Activated CD4-positive, alpha-beta T cell treated with anti-CD3 and anti-CD28 coated beads, Interleukin-10, Interleukin-2, amounts not matched to agents 100 ng/mL and 50 ng/mL, durations not matched to agents 16 hours and 8 hours (primary cell): Measurements from ENCODE around the gene DCC.

Experiments used
- DNase-seq: peaks from one replicate; pipeline ENCODE4 v3.0.0-alpha.2; 2020

Gene DCC

GRCh38 chr18:52950155-52950554 lies 610.2 kb downstream of the DCC start:
- DNase-seq: no peak

GRCh38 chr18:52953387-52953786 lies 613.4 kb downstream of the DCC start:
- DNase-seq: no peak

- no peak for DNase-seq
These were observed 623.5 kb downstream of the DCC start for GRCh38 chr18:52963481-52963880.

- DNase-seq: no peak
These were observed 630.7 kb downstream of the DCC start for GRCh38 chr18:52970686-52971085.

GRCh38 chr18:52971097-52971496 lies 631.1 kb downstream of the DCC start:
- DNase-seq: no peak

- no peak for DNase-seq
These were observed 639.9 kb downstream of the DCC start for GRCh38 chr18:52979892-52980291.

- no peak for DNase-seq
These were observed 651.2 kb downstream of the DCC start for GRCh38 chr18:52991246-52991645.

GRCh38 chr18:52992041-52992440 lies 652.0 kb downstream of the DCC start:
- DNase-seq: peak; percentile 0

GRCh38 chr18:52995875-52996274 lies 655.9 kb downstream of the DCC start:
- DNase-seq: no peak

GRCh38 chr18:52999633-53000032 lies 659.6 kb downstream of the DCC start:
- no peak for DNase-seq

- no peak for DNase-seq
These were observed 664.8 kb downstream of the DCC start for GRCh38 chr18:53004798-53005197.

- DNase-seq: no peak
These were observed 678.8 kb downstream of the DCC start for GRCh38 chr18:53018791-53019190.

- no peak for DNase-seq
These were observed 685.2 kb downstream of the DCC start for GRCh38 chr18:53025247-53025646.

- no peak for DNase-seq
These were observed 688.6 kb downstream of the DCC start for GRCh38 chr18:53028565-53028964.

GRCh38 chr18:53033128-53033527 lies 693.1 kb downstream of the DCC start:
- DNase-seq: no peak

- DNase-seq: no peak
These were observed 698.6 kb downstream of the DCC start for GRCh38 chr18:53038608-53039007.

GRCh38 chr18:53040286-53040685 lies 700.3 kb downstream of the DCC start:
- no peak for DNase-seq

GRCh38 chr18:53056064-53056463 lies 716.1 kb downstream of the DCC start:
- DNase-seq: no peak

- no peak for DNase-seq
These were observed 730.8 kb downstream of the DCC start for GRCh38 chr18:53070788-53071187.

GRCh38 chr18:53080687-53081086 lies 740.7 kb downstream of the DCC start:
- DNase-seq: no peak

GRCh38 chr18:53093636-53094035 lies 753.6 kb downstream of the DCC start:
- no peak for DNase-seq

GRCh38 chr18:53101536-53102105 lies 761.6 kb downstream of the DCC start:
- DNase-seq: no peak

- no peak for DNase-seq
These were observed 774.4 kb downstream of the DCC start for GRCh38 chr18:53114441-53114840.

GRCh38 chr18:53115876-53116585 lies 776.0 kb downstream of the DCC start:
- no peak for DNase-seq

- no peak for DNase-seq
These were observed 777.9 kb downstream of the DCC start for GRCh38 chr18:53117851-53118250.
